ENCODE results near the gene TRMT13.
"Not testable (repeated sequence)": the region's sequence is repeated elsewhere in the genome, so short reads cannot be mapped to it uniquely, and the experiment has no call there.

TRMT13 gene

GRCh38 chr1:100164216-100164615 is 31.3 kb downstream of the TRMT13 start:
- no peak for DNase-seq (ENCODE audit: low read depth)

DNA sequence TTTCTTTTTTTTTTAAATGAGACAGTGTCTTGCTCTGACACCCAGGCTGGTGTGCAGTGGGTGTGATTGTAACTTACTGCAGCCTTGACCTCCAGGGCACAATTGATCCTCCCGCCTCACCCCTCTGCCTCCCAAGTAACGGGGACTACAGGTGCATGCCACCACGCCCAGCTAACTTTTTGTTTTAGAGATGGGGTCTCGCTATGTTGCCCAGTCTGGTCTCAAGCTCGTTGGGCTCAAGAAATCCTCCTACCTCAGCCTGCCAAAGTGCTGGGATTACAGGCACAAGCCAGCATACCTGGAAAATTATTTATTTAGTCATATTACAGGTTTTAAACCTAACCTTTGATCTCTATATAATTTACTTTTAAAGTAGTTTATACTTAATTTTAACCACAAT is 31.7 kb downstream of the TRMT13 start:
- DNase-seq (ENCODE audit: low read depth), result no peak

- no peak for DNase-seq (ENCODE audit: low read depth)
Measured at GRCh38 chr1:100168051-100168450, 35.1 kb downstream of the TRMT13 start.

DNA sequence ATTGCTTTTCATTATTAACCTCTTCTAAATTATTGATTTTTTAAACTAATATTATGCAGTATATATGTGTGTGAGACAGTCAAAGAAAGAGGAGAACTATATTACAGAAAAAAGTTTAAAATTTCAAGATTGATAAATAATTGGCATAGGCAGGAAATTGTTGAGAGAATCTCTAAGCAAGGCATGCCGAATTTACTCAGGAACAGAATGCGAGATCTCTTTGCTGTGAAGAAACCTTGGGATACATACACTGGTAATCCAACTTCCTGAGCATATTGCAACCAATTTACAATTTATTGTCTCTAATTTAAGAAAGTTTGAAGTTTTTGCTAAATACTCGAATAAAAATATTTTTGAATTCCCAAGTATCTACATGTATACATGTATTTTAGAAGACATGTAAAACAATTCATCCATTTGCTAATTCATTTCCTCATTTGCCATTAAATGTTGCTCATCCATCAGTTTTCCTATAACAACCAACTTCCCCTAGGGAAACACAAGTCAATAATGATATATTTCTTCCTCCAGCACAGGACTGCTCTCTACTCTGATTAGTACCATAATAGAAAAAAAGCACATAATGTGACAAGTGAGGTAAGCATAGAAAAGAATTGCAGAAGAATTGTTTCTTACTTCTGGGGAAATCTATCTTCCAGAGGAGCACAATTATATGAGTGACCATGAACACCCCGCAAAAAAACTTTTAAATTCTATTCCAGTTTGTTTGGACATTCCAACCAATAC is 44.5 kb downstream of the TRMT13 start:
- no peak for DNase-seq (ENCODE audit: low read depth)

- no peak for DNase-seq (ENCODE audit: low read depth)
Measured at GRCh38 chr1:100178091-100178490, 45.1 kb downstream of the TRMT13 start, which contains the start of gene LRRC39. Gene LRRC39 (minus strand): TSS chr1:100178256. CDS start chr1:100168516, 9,740 bp downstream.

DNA sequence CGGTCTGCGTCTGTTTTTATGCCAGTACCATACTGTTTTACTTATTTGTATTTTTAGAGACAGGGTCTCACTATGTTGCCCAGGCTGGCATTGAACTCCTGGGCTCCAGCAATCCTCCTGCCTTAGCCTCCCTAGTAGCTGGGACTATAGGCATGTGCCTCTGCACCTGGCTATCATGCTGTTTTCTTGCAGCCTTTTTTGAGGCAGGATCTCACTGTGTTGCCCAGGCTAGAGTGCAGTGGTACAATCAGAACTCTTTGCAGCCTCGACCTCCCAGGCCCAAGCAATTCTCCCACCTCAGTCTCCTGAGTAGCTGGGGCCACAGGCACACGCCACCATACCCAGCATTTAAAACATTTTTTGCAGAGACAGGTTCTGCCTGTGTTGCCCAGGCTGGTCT is 50.4 kb downstream of the TRMT13 start:
- DNase-seq (ENCODE audit: low read depth), result no peak

GRCh38 chr1:100184536-100184935 is 51.6 kb downstream of the TRMT13 start:
- DNase-seq (ENCODE audit: low read depth), result no peak

DNA sequence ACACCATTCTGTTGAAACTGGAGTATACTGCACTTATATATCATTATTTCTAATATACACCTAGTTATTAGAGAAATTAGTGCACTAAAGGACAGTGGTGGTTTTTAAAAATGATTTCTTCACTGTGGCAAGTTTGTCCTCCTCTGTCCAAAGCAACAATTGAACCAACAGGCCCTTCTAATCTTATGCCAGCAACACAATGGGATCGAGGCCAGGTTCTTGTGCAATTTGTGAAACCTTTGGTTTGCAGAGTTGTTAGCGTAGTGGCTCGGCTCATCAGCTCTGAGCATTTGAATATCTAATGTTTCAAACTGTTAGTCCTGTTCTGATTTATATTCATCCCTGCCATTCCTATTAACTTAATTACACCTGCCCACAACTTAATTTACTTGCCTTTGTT is 54.9 kb downstream of the TRMT13 start:
- DNase-seq (ENCODE audit: low read depth), result no peak

GRCh38 chr1:100188617-100189016 is 55.7 kb downstream of the TRMT13 start:
- no peak for DNase-seq (ENCODE audit: low read depth)

- no peak for DNase-seq (ENCODE audit: low read depth)
Measured at GRCh38 chr1:100198596-100198995, 65.6 kb downstream of the TRMT13 start.

- DNase-seq (ENCODE audit: low read depth), result not testable (repeated sequence)
Measured at GRCh38 chr1:100200060-100200459, 67.1 kb downstream of the TRMT13 start.

All from stimulated activated CD8-positive, alpha-beta memory T cell treated with anti-CD3 and anti-CD28 coated beads, Interleukin-15, amount 100 ng/mL, for 1 hour (primary cell).